Astrocyte of the cerebellum (primary cell): Measurements from ENCODE around the gene PPP2R5B.
A peak's percentile ranks its signal among the peaks of the same experiment; 100 is the strongest.

Source experiments
- DNase-seq: peaks from one replicate; pipeline ENCODE4 v3.0.0-alpha.2; 2011; ENCODE audit warnings: low read depth
- H3K4me3 ChIP-seq: 2 replicates; pipeline ENCODE4 v1.5.1; 2011; ENCODE audit warnings: mild to moderate bottlenecking, low read depth, low read length, moderate library complexity
- in situ Hi-C: cut with HindIII; loops from 2 replicates; pipeline ENCODE4 v1.10.0; 2017; ENCODE audit warnings: low sequenced_read_pairs
- TF ChIP-seq, protein P1 (sequence below): IDR thresholded peaks from 2 replicates; pipeline ENCODE4 v1.5.1; 2012; ENCODE audit warnings: low read length, low read depth, moderate library complexity, mild to moderate bottlenecking; ENCODE audit errors: missing control alignments

Gene PPP2R5B

DNA sequence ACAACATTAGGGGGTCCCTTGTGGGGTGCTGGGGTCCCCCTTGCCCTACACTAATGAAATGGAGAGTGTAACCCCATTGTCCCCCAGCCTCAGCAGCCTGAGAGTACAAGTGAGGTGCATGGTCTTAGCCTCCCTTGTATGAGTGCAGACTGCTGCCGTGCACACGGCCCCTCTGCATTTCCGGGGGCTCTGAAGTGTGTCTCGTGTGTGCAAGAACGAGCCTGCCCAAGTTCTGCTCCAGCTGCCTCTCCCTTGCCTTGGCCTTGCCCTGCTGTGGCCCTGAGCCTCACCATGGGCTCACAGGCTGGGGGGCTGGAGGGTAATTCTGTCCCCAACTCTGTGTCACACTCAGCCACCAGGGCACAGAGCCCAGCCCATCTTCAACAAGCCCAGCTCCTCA is 40.9 kb upstream of the PPP2R5B start:
- TF ChIP-seq, protein P1, sequence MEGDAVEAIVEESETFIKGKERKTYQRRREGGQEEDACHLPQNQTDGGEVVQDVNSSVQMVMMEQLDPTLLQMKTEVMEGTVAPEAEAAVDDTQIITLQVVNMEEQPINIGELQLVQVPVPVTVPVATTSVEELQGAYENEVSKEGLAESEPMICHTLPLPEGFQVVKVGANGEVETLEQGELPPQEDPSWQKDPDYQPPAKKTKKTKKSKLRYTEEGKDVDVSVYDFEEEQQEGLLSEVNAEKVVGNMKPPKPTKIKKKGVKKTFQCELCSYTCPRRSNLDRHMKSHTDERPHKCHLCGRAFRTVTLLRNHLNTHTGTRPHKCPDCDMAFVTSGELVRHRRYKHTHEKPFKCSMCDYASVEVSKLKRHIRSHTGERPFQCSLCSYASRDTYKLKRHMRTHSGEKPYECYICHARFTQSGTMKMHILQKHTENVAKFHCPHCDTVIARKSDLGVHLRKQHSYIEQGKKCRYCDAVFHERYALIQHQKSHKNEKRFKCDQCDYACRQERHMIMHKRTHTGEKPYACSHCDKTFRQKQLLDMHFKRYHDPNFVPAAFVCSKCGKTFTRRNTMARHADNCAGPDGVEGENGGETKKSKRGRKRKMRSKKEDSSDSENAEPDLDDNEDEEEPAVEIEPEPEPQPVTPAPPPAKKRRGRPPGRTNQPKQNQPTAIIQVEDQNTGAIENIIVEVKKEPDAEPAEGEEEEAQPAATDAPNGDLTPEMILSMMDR, result no peak
- DNase-seq, result no peak
- H3K4me3 ChIP-seq, result no peak overlapping the region
- in situ Hi-C loops, result no loop called here

DNA sequence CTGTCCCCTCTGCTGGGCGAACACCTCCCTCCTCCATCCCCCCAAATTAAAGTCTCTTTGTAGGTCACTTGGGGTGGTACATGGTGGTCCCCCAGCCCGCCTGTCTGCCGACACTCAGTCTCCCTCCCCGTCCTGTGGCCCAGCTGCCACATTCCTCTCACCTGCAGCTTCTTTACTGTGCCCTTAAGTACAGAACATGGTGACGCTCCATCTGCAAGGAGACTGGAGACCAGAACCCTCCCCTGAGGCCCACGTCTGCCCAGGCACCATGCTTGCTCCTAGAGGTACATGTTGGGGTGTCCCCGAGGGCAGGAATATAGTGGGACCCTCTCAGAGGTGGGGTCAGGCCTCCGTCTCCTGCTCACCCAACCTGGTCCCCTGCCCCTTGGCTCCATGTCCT is 40.5 kb upstream of the PPP2R5B start:
- H3K4me3 ChIP-seq, result no peak overlapping the region
- TF ChIP-seq, protein P1, result no peak
- in situ Hi-C loops, result no loop called here
- DNase-seq, result no peak

DNA sequence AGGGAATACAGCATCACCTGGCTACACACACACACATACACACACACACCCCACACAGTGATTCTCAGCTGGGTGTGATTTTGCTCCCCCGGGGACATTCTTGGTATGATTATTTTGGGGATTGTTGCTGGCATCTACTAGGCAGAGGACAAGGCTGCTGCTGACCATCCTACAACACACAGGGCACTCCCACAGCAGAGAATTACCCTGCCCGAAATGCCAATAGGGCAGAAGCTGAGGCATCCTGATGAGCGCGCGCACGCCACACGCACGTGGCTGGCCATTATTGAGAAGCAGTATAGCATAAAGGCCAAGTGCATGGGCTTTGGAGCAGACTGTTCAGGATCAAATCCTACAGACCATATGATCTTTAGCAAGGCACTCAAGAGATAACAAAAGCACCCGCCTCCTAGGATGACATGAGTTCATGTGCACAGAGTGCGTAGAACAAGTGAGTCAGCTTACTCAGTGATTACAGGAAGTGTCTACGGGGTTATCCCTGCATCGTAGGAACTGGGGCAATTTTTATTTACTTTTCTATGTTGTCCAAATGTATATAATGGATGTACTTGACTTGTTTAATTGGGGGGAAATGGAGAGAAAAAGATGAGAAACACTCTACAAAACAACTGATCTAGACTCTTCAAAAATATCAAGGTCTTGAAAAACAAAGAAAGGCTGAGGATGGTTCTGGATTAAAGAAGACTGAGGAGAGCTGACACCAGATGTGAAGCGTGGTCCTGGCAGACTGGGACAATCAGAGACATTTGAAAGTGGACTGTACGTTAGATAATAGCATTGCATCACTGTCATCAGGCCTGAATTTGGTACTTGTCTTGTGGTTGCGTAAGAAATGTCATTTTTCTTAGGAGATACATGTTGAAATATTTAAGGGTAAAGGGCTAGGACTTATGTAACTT is 38.9 kb upstream of the PPP2R5B start:
- no peak overlapping the region for H3K4me3 ChIP-seq
- TF ChIP-seq, protein P1, result no peak
- no peak for DNase-seq
- in situ Hi-C loops, result no loop called here

DNA sequence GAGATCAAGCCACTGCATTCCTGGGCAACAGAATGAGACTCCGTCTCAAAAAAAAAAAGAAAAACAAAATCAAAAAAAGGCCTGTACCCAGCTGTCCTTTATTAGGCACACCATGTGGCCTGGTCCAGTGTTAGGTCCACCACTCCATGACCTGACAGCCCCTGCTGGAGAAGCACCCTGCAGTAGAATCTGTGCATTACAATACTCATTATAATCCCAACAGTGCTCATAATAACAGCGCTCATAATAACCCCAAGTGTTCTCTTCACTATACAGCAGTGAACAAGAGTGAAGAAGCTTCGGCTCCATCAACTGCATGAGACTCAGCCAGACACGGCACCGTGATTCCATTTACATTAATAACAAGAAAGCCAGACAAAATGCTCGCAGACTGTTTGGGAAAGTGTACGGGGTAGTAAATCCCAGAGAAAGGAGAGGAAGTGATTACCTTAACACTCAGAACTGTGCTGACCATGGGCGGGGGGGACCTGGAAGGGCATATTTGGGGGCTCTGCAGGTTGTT is 37.2 kb upstream of the PPP2R5B start:
- TF ChIP-seq, protein P1, result no peak
- no peak for DNase-seq
- H3K4me3 ChIP-seq, result no peak overlapping the region
- in situ Hi-C loops, result no loop called here

DNA sequence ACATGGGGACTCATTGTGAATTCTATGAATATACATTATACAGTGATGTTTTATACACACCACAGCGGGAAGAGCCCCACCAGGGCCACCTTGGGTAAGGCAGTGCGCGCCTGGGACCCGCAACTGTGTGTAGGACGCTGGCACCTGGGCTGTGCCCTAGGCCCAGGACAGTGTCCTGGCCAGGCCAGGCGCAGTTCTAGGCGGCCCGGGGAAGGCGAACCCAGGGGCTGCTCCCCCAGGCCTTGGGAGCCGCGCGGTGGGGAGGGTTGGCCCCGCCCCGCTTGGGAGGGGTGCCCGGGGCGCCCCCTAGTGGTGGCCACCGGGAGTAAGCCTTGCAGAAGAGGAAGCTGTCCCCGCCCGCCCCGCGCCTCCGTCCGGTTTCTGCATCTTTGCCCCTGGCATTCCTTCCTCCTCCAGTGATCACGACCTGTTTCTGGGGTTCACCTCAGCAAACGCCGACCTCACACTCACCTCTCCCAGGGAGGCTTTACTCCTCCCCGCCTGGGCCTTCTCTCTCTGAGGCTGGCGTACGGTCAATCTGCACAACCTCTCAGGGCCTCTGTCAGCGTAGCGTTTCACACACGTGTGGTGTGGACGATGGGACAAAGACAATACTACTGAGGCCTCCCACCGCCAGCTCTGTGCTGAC is 36.6 kb upstream of the PPP2R5B start:
- no peak for DNase-seq
- in situ Hi-C loops, result no loop called here
- H3K4me3 ChIP-seq, result no peak overlapping the region

DNA sequence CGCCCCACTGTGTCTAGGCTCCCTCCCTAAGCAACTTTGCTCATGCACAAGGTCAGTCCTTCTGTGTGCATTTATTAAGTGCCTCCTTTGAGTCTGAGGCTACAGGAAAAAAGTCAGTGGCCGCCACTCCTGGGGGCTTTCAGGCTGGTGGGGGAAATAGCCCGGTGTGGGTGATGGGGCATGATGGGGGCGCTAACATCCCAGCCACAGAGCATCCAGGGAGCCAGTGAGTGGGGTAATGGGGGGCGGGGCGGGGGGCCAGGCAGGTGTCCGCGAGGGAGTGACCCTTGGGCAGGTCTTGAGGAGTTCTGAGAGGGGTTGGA is 36.1 kb upstream of the PPP2R5B start:
- H3K4me3 ChIP-seq, result no peak overlapping the region
- no peak for DNase-seq
- TF ChIP-seq, protein P1, result no peak
- in situ Hi-C loops, result no loop called here

More for the DNA sequence above, 36.6 kb upstream of the PPP2R5B start:
- TF ChIP-seq, protein P1, result peak; percentile 89
